ENCODE results near the gene LOXL4.

Gene LOXL4

GRCh38 chr10:98294270-98294627 lies 26.3 kb upstream of the LOXL4 start:
- no peak for DNase-seq

DNA sequence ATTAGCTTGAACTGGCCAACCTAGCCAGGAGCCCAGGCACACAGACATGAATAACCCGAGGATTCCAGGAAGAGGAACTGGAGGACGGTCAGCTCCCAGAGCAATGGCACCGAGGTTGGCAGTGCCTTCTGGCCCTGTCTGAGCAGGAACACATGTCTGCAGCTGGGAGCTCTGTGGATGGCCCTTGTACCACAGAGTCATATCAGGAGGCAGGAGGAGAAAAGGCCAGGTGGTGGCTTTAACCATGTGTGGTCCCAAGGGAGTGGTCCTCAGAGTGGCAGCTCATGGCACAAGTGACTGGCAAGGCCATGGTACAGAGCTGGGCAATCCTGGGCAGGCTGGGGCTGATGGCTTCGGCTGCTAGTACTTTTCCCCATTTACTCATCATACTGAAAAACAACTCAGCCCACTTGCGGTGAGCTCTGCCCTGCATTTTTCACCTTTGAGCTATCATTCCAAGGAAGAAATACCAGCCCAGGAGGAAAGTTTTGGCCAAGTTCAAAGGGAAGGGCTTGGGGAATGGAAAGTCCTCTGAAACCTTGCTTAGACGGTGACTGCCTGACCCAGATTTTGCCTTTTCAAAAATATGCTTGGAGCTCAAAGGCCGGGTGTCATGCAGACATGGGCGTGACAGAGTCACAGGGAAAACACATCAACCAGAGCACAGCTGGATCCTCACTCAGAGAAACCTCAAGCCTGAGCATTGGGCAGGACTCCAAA lies 25.7 kb upstream of the LOXL4 start:
- DNase-seq: no peak

DNA sequence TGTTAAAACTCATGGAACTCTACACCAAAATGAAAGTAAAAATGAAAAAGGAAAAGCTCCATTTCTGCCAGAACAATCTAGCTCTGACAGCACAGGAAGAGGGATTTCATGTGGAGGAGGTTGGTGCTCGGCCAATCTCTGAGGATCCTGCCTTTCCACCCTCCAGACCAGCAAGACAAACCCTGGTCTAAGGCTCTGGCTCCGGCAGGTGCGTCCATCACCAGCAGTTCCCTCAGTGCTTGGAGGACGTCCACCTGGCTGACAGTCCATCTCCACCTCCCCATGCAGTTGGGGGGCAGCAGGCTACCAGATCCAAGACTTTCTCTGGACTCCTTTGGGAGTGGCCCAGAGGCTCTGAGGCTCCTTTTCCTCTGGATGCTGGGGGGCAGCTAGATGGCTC lies 25.0 kb upstream of the LOXL4 start:
- DNase-seq: no peak

GRCh38 chr10:98289802-98290209 lies 21.8 kb upstream of the LOXL4 start:
- no peak for DNase-seq

DNA sequence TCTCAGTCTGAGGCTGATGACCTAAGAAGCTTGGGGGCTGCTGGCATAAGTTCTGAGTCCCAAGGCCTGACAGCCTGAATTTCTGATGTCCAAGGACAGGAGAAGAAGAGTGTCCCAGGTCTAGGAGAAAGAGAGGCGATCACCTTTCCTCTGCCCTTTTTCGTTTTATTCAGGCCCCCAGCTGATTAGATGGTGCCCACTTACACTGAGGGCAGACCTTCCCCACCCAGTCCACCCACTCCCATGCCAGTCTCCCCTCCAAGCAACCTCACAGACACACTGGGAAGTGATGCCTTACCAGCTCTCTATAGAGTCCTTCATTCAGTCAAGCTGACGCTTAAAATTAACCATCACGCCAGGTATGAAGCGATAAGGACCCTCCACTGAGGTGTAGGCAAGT lies 19.3 kb upstream of the LOXL4 start:
- no peak for DNase-seq

- DNase-seq: no peak
Observed at GRCh38 chr10:98286419-98286818, 18.4 kb upstream of the LOXL4 start.

DNA sequence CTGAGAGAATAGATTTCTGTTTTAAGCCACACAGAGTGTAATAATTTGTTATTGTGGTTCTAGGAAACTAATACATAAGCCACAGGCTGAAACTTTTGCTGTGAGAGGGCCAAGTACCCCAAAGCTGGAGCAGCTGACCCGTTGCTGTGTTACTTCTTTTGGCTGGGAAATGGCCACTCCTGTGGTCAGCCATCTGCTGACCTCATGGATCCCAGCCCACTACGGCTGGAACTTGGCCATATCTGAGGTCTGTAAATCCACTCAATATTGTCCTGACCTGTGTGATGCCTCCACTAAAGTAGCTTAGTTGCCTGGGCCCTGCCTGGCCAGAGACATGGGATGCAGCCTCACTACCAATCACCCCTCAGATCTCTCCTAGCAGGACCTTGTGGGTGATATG lies 17.4 kb upstream of the LOXL4 start:
- DNase-seq: no peak

DNA sequence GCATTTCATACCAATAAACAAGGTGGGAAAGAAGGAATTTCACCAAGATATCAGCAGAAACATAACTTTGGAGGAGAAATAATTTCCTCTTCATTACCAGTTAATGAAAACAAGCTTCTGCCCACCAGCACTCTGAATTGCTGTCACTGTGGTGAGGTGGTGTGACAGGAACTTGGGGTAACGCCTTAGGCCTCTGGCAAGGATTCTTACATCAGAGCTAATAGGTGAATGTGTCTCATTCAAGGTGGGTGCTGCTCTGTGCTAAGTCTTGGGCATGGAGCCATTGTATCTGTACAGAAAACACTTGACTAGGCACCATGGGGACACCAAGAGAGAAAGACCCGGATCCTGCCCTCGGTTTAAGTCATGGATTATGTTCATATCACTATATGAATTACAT lies 8.3 kb upstream of the LOXL4 start:
- DNase-seq: no peak

GRCh38 chr10:98274562-98274961 lies 6.6 kb upstream of the LOXL4 start:
- no peak for DNase-seq

DNA sequence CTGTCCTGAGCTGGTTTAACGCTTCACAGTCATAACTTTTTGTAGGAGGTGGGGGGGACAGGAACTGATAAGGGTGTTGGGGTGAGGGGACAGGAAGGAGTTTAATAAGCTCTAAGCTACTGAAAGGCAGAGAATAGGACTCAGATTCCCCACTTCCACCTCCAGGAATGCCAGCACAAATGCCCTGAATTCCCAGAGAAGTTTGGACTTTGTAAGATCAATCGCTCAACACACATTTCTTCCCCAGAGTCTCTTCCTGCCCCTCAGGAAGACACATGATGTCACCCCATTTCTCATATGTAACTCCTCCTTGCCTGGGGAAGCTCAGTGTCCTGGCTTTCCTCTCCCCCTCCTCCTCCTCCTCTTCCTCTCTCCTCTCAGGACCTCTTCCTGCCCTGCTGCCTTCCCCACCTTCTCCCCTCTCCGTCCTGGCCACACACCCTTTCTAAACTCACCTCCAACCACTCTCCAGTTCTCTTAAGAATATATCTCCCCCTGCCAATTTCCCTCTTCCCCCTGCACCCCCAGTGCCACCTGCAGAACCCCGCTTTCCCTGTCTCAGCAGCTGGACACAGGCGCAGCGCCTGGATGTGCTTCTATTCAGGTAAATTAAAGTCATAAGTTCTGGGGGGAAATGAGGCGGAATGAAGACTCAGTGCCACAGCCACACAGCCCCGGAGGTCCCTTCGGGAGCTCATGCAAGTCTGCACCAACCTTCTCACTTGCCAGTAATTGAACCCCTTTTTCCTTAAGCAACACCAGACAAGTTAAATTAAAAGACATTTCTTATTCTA lies 5.3 kb upstream of the LOXL4 start:
- DNase-seq: no peak

GRCh38 chr10:98272656-98273055 lies 4.7 kb upstream of the LOXL4 start:
- DNase-seq: no peak

DNA sequence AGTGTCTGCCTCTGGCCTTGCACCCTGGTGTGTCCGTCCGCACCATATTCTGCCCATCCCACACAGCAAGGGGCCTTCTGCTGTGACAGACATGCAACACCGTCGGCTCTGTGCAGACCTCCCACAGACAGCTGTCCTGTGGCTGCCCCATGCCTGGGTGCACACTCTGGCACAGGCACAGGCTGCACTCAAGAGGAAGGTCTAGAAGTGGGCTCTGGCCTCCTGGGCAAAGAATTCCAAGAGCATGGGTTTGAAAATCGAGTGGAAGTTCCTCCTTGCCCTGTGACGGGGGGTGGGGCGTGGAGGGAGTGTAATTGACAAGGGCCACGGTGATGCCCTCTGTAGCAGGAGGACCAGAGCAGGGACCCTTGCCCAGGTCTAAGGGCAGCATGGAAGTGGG lies 4.3 kb upstream of the LOXL4 start:
- no peak for DNase-seq

DNA sequence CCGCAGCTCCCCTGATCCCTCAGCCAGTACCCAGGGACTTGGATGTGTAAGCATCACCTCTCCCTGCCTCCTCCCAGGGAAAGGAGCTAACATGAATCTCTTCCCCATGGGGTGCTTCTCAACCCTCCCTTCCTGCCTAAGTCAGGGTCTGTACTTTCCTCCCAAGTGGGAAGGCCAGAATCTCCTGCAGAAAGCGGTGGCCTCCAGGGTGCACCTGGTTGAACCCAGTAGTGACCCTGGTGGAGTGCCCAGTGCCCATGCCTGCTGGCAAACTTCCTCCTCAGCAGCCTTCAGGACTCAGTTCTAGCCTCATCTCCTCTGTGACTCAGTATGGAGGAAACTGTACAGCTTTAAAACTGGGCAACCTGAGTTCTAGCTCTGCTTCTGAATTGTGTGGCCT lies 2.8 kb upstream of the LOXL4 start:
- no peak for DNase-seq

GRCh38 chr10:98270073-98270740 lies 2.2 kb upstream of the LOXL4 start:
- DNase-seq: no peak

- peak; percentile 28 for DNase-seq
Observed at GRCh38 chr10:98269435-98269912, 1.5 kb upstream of the LOXL4 start.

DNA sequence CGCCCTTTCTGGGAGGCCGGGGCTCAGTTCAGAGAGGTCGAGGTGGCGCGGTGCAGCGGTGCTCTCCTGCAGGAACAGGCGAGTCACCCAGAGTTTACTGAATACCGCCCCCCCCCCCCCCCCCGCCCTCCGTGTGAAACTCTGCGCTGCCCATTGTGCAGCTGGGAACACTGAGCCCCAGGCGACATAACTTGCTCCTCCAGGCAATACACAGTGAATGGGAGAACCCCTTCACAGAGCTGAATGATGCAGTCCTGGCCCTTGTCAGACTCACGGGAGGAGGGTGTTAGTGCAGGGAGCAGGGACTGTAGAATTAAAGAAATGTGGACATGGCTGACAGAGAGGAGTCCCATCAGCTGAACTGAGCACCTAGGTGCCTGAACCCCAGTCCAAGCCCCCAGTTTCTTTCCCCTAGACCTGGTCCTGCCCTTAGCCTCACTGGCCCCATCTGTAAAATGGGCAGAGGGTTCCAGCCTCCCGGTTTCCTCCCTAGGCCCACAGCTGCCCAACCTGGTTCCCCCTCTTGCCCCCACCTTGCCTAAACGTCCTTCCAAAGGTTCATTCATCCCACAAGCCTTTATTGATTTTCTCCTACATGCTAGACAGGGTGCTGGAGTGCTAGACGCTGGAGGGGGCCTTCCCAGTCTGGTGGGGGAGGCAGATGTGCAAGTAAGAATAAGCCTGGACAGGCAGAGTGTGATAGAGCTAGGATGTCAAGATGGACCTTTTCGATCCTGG lies 869 bp upstream of the LOXL4 start:
- DNase-seq: no peak

DNA sequence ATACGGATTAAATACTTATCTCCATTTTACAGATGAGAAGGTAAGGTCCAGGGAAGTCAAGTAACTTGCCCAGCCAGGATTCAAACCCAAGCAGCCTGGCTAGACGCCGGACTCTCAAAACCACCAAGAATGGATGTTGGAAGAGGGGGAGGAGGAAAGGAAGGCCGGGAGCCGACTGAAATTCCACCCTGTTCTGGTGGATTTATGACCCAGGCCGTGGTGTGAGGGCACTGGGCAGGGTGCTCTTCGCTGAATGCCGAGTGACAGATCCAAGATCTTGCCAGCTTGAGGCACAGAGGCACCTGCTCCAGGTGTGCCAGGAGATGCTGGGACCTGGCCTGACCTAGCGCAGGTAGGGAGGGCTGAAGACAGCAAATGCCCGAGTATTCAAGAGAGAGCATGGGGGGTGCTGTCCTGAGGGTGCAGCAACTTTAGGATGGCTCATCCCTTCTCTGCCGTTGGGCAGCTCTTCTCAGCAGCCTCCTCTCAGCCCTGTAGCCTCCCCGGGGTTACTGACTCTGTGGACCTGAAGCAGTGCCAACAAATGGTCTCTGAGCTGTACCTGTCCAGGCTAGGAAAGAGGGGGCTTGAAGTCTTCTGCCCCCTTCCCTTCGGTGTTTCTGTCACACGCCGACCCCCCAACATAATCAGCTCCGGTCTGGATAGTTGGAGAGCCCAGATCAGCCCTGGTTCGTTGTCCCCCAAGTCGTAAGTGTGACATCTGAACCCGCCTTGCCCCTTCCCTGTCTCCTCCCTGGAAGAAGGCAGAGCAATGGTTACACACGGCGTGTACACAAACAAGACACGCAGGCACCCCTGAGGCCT lies 713 bp downstream of the LOXL4 start:
- no peak for DNase-seq

GRCh38 chr10:98266647-98267046 lies 1.3 kb downstream of the LOXL4 start:
- DNase-seq: no peak

DNA sequence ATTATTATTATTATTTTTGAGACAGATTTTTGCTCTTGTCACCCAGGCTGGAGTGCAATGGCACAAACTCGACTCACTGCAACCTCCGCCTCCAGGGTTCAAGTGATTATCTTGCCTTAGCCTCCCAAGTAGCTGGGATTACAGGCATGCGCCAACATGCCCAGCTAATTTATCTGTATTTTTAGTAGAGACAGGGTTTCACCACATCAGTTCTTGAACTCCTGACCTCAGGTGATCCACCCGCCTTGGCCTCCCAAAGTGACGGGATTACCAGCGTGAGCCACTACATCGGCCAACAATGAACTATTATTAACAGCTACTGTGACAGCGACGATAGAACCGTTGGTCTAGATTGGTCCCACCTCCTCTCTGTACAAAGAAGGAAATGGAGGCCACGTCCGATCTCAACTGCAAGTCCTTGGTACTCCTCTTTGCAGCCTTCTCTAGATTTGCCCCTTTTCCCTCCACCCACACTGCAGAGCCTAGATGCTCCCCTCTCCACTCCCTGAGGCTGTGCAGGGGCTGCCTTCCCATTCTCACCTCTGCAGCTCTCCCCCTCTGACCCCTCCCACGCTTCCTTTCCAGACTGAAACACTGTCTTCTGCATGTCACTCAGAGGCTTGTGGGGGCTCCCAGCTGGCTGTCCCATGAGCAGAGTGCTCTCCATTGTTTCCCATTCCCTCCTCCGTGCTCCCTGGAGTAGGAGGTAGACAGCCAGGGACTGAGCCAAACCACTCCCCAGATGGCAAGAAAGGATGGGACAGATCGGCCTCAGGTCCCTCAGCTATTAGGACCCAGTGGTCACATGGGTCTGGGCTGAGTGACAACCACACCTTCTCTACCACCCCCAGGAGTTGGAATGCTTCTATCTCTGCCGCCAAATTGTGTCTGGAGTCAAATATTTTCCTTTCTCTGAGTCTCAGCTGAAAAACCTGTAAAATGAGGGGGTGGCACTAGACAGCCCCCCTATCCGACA lies 2.3 kb downstream of the LOXL4 start:
- DNase-seq: no peak

GRCh38 chr10:98264378-98265065 lies 3.5 kb downstream of the LOXL4 start:
- no peak for DNase-seq
